Stimulated activated CD8-positive, alpha-beta memory T cell treated with anti-CD3 and anti-CD28 coated beads, Interleukin-2, amount 100 ng/mL, for 1 hour (primary cell): ENCODE measurements around the gene SERINC2.
"Not testable (repeated sequence)": the region's sequence is repeated elsewhere in the genome, so short reads cannot be mapped to it uniquely, and the experiment has no call there.

Source experiments
- DNase-seq, 2 donors: peaks; one replicate each; pipeline ENCODE4 v3.0.0-alpha.2; 2020; ENCODE audit warnings: low read depth in 2 of 2

The SERINC2 gene

GRCh38 chr1:31470794-31471315, 57.8 kb downstream of the SERINC2 start:
- DNase-seq, result no peak

GRCh38 chr1:31471452-31472313, 58.7 kb downstream of the SERINC2 start:
- DNase-seq, result not testable (repeated sequence)

- DNase-seq, result not testable (repeated sequence)
Observed at GRCh38 chr1:31472314-31472651, 59.3 kb downstream of the SERINC2 start.

GRCh38 chr1:31472673-31473072, 59.7 kb downstream of the SERINC2 start:
- DNase-seq, result not testable (repeated sequence)

- not testable (repeated sequence) for DNase-seq
Observed at GRCh38 chr1:31473508-31473907, 60.5 kb downstream of the SERINC2 start.

- not testable (repeated sequence) for DNase-seq
Observed at GRCh38 chr1:31474567-31474966, 61.6 kb downstream of the SERINC2 start.

- DNase-seq, result no peak
Observed at GRCh38 chr1:31476891-31477846, 64.2 kb downstream of the SERINC2 start.

- DNase-seq, result no peak
Observed at GRCh38 chr1:31478167-31478566, 65.2 kb downstream of the SERINC2 start.

- no peak for DNase-seq
Observed at GRCh38 chr1:31479811-31480210, 66.8 kb downstream of the SERINC2 start.

- not testable (repeated sequence) for DNase-seq
Observed at GRCh38 chr1:31480426-31480825, 67.4 kb downstream of the SERINC2 start.

- DNase-seq, result no peak
Observed at GRCh38 chr1:31482482-31483011, 69.5 kb downstream of the SERINC2 start.

- no peak for DNase-seq
Observed at GRCh38 chr1:31483012-31483946, 70.3 kb downstream of the SERINC2 start.
